OCI-LY1 (cell line): ENCODE results near the gene TNNT2.

Experiments
- EZH2 ChIP-seq: fragments of 200-600 bp; sonication (generic), shearing (Covaris generic); IDR thresholded peaks from 2 replicates; pipeline ENCODE4 v1.8.0; 2017; ENCODE audit warnings: borderline replicate concordance, mixed run types, mild to moderate bottlenecking, antibody characterized with exemption, low read length, moderate library complexity, mixed read lengths
- TF ChIP-seq, protein P1 (sequence below): fragments of 200-600 bp; sonication (generic), shearing (Covaris generic); IDR thresholded peaks from 2 replicates; pipeline ENCODE4 v1.5.1; 2017; ENCODE audit warnings: mild to moderate bottlenecking, antibody characterized with exemption, low read length, moderate library complexity, mixed read lengths

DNA sequence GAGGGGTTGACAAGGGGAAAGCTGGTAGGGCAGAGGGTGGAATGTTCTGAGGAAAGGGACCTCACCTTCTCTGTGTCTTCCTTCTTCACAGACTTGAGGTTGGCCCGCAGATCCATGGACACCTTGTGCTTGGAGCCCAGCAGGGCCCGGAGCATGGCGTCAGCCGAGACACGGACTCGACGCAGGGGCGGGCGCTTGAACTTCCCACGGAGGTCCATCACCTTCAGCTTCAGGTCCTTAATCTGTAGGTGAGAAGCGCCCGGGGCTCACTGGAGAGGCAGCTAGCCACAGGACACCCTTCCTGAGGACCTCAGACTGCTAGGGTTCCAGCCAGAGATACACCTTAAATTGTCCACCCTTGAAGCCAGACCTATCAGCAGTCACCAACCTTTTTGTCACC lies 33.8 kb upstream of the TNNT2 start:
- no peak for TF ChIP-seq EZH2
- TF ChIP-seq, protein P1, sequence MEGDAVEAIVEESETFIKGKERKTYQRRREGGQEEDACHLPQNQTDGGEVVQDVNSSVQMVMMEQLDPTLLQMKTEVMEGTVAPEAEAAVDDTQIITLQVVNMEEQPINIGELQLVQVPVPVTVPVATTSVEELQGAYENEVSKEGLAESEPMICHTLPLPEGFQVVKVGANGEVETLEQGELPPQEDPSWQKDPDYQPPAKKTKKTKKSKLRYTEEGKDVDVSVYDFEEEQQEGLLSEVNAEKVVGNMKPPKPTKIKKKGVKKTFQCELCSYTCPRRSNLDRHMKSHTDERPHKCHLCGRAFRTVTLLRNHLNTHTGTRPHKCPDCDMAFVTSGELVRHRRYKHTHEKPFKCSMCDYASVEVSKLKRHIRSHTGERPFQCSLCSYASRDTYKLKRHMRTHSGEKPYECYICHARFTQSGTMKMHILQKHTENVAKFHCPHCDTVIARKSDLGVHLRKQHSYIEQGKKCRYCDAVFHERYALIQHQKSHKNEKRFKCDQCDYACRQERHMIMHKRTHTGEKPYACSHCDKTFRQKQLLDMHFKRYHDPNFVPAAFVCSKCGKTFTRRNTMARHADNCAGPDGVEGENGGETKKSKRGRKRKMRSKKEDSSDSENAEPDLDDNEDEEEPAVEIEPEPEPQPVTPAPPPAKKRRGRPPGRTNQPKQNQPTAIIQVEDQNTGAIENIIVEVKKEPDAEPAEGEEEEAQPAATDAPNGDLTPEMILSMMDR, result no peak
